Measurements from ENCODE around the gene MAP7D1.

Gene MAP7D1

GRCh38 chr1:36203554-36204346 is 47.8 kb downstream of the MAP7D1 start:
- peak overlapping the region; percentile 86 to 95 for H3K27ac ChIP-seq
- DNase-seq (ENCODE audit: low spot score), result peak; percentile 91
- H3K4me3 ChIP-seq, result peak overlapping the region; percentile 52
- no peak for TF ChIP-seq CTCF (IDR thresholded peaks at IDR 0.05)

- TF ChIP-seq CTCF (IDR thresholded peaks at IDR 0.05), result no peak
- peak overlapping the region; percentile 86 to 95 for H3K27ac ChIP-seq
- H3K4me3 ChIP-seq, result peak overlapping the region; percentile 52
- DNase-seq (ENCODE audit: low spot score), result no peak
These were observed 48.5 kb downstream of the MAP7D1 start for GRCh38 chr1:36204347-36204909.

- TF ChIP-seq CTCF (IDR thresholded peaks at IDR 0.05), result no peak
- Histone ChIP-seq H3K27ac (peak overlapping the region; percentile 57 to 70), H3K4me3 (no peak overlapping the region)
- no peak for DNase-seq (ENCODE audit: low spot score)
These were observed 50.4 kb downstream of the MAP7D1 start for GRCh38 chr1:36206323-36206858.

- peak; percentile 95 for DNase-seq (ENCODE audit: low spot score)
- TF ChIP-seq CTCF (IDR thresholded peaks at IDR 0.05), result no peak
- H3K27ac ChIP-seq, result peak overlapping the region; percentile 57 to 70
- H3K4me3 ChIP-seq, result peak overlapping the region; percentile 44
These were observed 51.4 kb downstream of the MAP7D1 start for GRCh38 chr1:36207339-36207738.

GRCh38 chr1:36208978-36209703 is 53.2 kb downstream of the MAP7D1 start:
- DNase-seq (ENCODE audit: low spot score), result no peak
- TF ChIP-seq CTCF (IDR thresholded peaks at IDR 0.05), result no peak
- H3K27ac ChIP-seq, result peak overlapping the region; percentile 7 to 58
- no peak overlapping the region for H3K4me3 ChIP-seq

GRCh38 chr1:36211307-36211706 is 55.3 kb downstream of the MAP7D1 start:
- Histone ChIP-seq H3K27ac (no peak overlapping the region), H3K4me3 (no peak overlapping the region)
- DNase-seq (ENCODE audit: low spot score), result no peak
- TF ChIP-seq CTCF (IDR thresholded peaks at IDR 0.05), result no peak

Measured in coronary artery (tissue), 2 donors.